GM19455 (cell line): Measurements from ENCODE around the gene TM9SF4.

ENCODE experiments used
- ATAC-seq: cut with Tn5 transposase; IDR thresholded peaks from one replicate; pipeline ENCODE4 v1.9.1; 2021; ENCODE audit not compliant: unreplicated experiment

The TM9SF4 gene

GRCh38 chr20:32126919-32127318, 17.4 kb downstream of the TM9SF4 start:
- ATAC-seq, result no peak

GRCh38 chr20:32127347-32127746, 17.8 kb downstream of the TM9SF4 start:
- ATAC-seq, result no peak

DNA sequence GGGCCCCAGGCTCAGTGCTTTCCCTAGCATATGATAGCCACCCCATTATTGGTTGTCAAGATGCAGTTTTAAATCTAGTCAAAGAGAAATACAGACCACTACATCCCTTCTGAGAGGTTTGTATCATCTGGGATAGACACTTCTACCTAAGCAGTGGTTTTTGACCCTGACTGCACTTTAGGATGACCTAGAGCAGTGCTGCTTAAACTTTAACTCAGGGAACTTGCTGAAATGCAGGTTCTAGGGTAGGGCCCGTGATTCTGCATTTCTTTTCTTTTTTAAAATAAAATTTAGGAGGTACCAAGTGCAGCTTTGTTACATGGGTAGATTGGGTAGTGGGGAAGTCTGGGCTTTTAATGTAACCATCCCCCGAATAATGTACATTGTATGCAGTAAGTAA, 18.7 kb downstream of the TM9SF4 start:
- ATAC-seq, result no peak

DNA sequence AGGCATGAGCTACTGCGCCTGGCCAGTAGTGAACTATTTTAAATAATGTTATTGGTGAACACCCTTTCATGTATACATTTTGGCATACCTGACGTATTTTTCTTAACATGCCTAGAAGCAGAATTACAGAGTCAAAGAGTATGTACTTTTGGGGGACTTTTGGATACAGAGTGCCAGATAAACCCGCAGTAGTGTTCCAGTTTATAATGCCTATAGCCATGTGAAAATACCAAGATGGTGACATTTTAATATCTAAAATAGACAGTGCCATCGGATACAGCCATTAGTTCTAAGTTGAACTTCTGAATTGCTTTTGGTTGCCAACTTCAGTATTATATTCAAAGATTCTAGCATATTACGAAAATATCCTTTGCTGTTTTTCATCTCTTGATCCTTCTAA, 20.3 kb downstream of the TM9SF4 start:
- no peak for ATAC-seq

DNA sequence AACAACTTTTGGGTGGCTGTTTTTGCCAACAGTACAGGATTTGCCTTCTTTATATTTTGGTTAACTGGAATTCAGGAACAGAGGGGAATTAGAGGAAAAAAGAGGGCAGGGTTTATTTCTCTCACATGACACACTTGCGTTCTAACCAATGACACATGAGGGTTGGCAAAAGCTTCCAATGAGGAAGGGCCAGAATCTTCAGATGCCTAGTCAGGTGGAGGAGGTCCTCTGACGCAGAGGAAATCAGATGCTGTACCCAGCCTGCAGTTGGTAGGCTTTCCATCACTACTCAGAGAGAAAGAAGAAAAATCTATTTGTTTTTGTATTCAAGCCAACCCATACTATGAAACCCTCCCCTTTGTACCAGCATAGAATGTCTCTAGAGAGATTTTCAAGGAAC, 20.8 kb downstream of the TM9SF4 start:
- ATAC-seq, result no peak

- ATAC-seq, result no peak
These were observed 21.5 kb downstream of the TM9SF4 start for GRCh38 chr20:32130965-32131364.

GRCh38 chr20:32132911-32133549, 23.5 kb downstream of the TM9SF4 start:
- ATAC-seq, result peak; percentile 91

DNA sequence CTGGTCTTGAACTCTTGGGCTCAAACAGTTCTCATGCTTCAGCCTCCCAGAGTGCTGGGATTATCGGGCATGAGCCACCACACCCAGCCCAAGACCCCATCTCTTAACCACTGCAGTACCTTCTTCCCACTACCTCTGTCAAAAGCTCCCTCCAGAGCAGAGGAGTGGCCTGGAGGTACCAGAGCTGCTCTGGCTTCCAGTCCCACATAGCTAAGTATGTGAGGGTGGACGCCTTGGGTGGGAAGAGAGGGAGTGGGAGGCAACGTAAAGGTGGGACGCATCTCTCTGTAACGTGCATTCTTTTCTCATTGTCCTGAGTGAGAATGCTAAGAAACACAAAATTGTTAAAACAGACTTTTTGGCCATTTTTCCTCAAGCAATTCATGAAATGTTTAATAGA, 24.5 kb downstream of the TM9SF4 start:
- ATAC-seq, result no peak

DNA sequence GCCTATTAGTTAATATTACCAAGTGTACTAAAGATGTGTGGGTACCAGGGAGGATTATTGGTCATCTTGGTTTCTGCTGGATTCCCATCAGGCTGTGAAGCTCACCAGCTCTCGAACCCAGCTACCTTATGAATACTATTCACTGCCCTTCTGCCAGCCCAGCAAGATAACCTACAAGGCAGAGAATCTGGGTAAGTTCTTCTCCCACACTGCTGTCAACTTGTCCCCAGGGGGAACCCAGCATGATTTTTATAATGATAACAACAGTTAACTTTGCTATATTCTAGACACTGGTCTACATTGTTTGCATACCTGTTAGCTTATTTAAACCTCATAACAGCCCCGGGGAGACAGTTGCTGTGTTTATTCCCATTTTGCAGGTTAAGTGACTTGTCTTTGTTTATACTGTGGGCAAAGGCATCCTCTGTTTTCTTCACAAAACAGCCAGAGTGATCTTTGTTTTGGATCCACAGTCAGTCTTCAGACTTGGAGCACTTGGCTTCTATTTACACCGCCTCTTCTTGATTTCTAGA, 26.5 kb downstream of the TM9SF4 start:
- no peak for ATAC-seq

GRCh38 chr20:32138921-32139320, 29.4 kb downstream of the TM9SF4 start:
- ATAC-seq, result no peak

DNA sequence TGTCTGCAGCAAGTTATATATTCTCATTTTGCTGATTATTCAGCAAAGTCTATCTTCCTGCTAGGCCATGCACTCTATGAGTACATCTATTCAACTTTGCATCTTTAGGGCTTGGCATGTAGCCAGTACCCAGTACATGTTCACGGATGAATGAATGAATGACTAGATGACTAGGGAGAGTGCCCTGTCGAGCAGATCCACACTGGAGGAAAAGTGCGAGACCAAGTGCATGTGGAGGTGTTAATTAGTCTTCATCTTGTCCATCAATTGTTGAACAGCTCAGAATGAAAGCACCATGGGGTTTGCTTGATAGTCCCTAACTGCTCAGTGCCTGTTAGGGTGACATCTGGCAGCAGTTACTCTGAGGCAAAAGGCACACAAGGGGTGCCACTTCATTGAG, 30.4 kb downstream of the TM9SF4 start:
- no peak for ATAC-seq

DNA sequence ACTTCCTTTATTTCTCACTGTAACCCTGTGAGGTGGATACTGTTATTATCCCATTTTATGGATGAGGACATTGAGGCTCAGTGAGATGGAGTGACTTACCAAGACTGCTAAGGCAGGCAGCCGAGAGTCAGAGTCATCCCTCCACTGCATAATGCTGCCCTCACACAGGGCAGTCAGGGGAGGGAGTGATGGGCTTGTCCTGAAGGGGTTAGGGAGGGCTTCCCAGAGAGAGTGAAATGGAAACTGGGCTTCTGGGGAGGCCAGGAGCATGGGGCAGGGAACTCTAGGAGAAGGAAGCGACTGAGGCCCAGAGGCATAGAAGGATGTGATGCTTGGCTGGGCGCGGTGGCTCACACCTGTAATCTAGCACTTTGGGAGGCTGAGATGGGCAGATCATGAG, 31.1 kb downstream of the TM9SF4 start:
- ATAC-seq, result no peak

- no peak for ATAC-seq
These were observed 32.0 kb downstream of the TM9SF4 start for GRCh38 chr20:32141465-32141980.

GRCh38 chr20:32142088-32142487, 32.6 kb downstream of the TM9SF4 start:
- no peak for ATAC-seq

DNA sequence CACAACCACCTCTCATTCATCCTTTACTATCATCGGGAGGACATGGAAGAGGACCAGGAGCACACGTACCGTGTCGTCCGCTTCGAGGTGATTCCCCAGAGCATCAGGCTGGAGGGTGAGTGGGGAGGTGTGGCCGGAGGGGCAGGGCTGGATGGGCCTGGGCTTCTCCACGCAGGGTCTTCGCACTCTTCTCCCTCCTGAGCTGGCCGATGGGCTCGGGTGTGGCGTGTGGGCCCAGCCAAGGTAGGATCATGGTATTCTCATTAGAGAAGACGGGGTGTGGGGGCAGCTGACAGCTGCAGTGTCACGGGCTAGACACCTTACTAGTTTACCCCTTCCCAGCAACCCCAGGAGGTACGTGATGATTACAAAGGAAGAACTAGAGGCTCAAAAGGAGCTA, 33.5 kb downstream of the TM9SF4 start:
- ATAC-seq, result no peak

- no peak for ATAC-seq
These were observed 35.6 kb downstream of the TM9SF4 start for GRCh38 chr20:32144898-32145662.

- no peak for ATAC-seq
These were observed 40.2 kb downstream of the TM9SF4 start for GRCh38 chr20:32149566-32150170.

GRCh38 chr20:32150291-32150848, 40.9 kb downstream of the TM9SF4 start:
- ATAC-seq, result no peak

GRCh38 chr20:32152421-32153155, 43.1 kb downstream of the TM9SF4 start:
- no peak for ATAC-seq

DNA sequence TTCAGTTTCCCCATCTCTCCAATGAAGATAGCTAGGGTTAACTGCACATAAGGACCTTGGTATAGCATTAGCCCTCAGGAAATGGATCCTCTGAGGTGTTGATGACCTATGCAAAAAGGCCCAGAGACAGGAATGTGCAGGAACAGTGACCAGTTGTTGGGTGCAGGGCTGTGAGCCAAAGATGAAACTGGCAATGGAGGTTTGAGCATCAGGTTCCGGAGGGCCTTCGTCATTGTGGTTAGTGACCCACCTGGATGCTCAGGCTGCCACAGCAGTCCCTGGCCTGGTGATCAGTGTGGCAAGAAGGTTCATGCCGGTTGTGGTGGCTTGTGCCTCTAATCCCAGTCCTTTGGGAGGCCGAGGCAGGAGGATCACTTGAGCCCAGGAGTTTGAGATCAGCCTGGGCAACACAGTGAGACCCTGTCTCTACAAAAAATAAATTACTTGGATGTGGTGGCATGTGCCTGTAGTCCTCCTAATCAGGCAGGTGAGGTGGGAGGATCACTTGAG, 43.7 kb downstream of the TM9SF4 start:
- no peak for ATAC-seq

DNA sequence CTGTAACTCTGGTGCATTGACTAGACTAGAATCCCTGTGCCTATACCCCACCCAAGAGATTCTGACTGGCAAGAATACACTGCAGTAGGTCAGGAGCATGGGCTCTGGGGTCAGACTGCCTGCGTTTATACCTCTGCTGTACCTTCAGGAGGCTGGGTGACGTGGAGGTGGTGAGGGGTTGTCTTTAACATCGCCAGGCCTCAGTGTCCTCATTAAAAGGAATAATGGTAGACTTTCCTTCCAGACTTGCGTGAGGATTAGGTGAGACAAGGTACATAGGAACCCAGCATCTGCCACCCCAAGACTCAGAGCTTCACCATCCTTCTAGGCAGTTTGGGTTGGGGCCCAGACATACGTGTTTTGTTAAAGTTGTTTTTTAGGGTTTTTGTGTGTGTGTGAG, 44.3 kb downstream of the TM9SF4 start:
- no peak for ATAC-seq
